ENCODE data around the gene TMEM17.

TMEM17 gene

GRCh38 chr2:62489162-62489561 is 16.8 kb downstream of the TMEM17 start:
- no peaks in the 10 kb centered on the region for H3K9me3 ChIP-seq (ENCODE audit: insufficient read depth, low read length, severe bottlenecking)
- no peaks in the 10 kb centered on the region for H3K79me2 ChIP-seq (ENCODE audit: insufficient read depth, low read length)
- H3K9ac ChIP-seq (ENCODE audit: low read depth, low read length) = no peak overlapping the region
- no peak overlapping the region for H3K4me2 ChIP-seq (ENCODE audit: insufficient read depth, low read length)
- H3K4me1 ChIP-seq (ENCODE audit: insufficient read depth, low read length) = no peaks in the 10 kb centered on the region
- H4K20me1 ChIP-seq (ENCODE audit: insufficient read depth, low read length) = no peaks in the 10 kb centered on the region
- no peak overlapping the region for H3K4me3 ChIP-seq (ENCODE audit: low read depth in 1 of 2, low read length in 2 of 2)
- ATAC-seq (ENCODE audit: insufficient read depth, low read depth) = no peak
- H3K36me3 ChIP-seq (ENCODE audit: insufficient read depth, low read length) = no peaks in the 10 kb centered on the region
- no peaks in the 10 kb centered on the region for H3K27me3 ChIP-seq (ENCODE audit: insufficient read depth, low read length, poor library complexity)
- no peak for TF ChIP-seq CTCF (IDR thresholded peaks at IDR 0.05; ENCODE audit: borderline replicate concordance, extremely low read depth, low read length, poor library complexity, severe bottlenecking)
- no peak for TF ChIP-seq EZH2 (IDR thresholded peaks at IDR 0.05; ENCODE audit: borderline replicate concordance, low read depth, low read length, severe bottlenecking)
- DNase-seq = no peak
- H2AFZ ChIP-seq (ENCODE audit: low read depth, low read length) = no peak overlapping the region
- no peak overlapping the region for H3K27ac ChIP-seq (ENCODE audit: low read length)

- Histone ChIP-seq H3K4me2 (ENCODE audit: insufficient read depth, low read length) (no peak overlapping the region), H3K9ac (ENCODE audit: low read depth, low read length) (no peak overlapping the region), H3K9me3 (ENCODE audit: insufficient read depth, low read length, severe bottlenecking) (no peaks in the 10 kb centered on the region), H2AFZ (ENCODE audit: low read depth, low read length) (no peak overlapping the region), H4K20me1 (ENCODE audit: insufficient read depth, low read length) (no peaks in the 10 kb centered on the region), H3K4me3 (ENCODE audit: low read depth in 1 of 2, low read length in 2 of 2) (no peak overlapping the region), H3K36me3 (ENCODE audit: insufficient read depth, low read length) (no peaks in the 10 kb centered on the region), H3K27ac (ENCODE audit: low read length) (no peak overlapping the region), H3K27me3 (ENCODE audit: insufficient read depth, low read length, poor library complexity) (no peaks in the 10 kb centered on the region), H3K79me2 (ENCODE audit: insufficient read depth, low read length) (no peaks in the 10 kb centered on the region), H3K4me1 (ENCODE audit: insufficient read depth, low read length) (no peaks in the 10 kb centered on the region)
- DNase-seq = no peak
- ATAC-seq (ENCODE audit: insufficient read depth, low read depth) = no peak
- TF ChIP-seq EZH2 (IDR thresholded peaks at IDR 0.05; ENCODE audit: borderline replicate concordance, low read depth, low read length, severe bottlenecking) (no peak), CTCF (IDR thresholded peaks at IDR 0.05; ENCODE audit: borderline replicate concordance, extremely low read depth, low read length, poor library complexity, severe bottlenecking) (no peak)
Observed at GRCh38 chr2:62486439-62486765, 19.6 kb downstream of the TMEM17 start.

GRCh38 chr2:62485761-62486438 is 20.1 kb downstream of the TMEM17 start:
- DNase-seq (no peak), ATAC-seq (ENCODE audit: insufficient read depth, low read depth) (no peak)
- Histone ChIP-seq H3K27ac (ENCODE audit: low read length) (no peak overlapping the region), H4K20me1 (ENCODE audit: insufficient read depth, low read length) (no peaks in the 10 kb centered on the region), H3K79me2 (ENCODE audit: insufficient read depth, low read length) (no peaks in the 10 kb centered on the region), H3K9ac (ENCODE audit: low read depth, low read length) (no peak overlapping the region), H3K36me3 (ENCODE audit: insufficient read depth, low read length) (no peaks in the 10 kb centered on the region), H3K9me3 (ENCODE audit: insufficient read depth, low read length, severe bottlenecking) (no peaks in the 10 kb centered on the region), H2AFZ (ENCODE audit: low read depth, low read length) (no peak overlapping the region), H3K4me1 (ENCODE audit: insufficient read depth, low read length) (no peaks in the 10 kb centered on the region), H3K4me3 (ENCODE audit: low read depth in 1 of 2, low read length in 2 of 2) (no peak overlapping the region), H3K27me3 (ENCODE audit: insufficient read depth, low read length, poor library complexity) (no peaks in the 10 kb centered on the region), H3K4me2 (ENCODE audit: insufficient read depth, low read length) (no peak overlapping the region)
- TF ChIP-seq CTCF (IDR thresholded peaks at IDR 0.05; ENCODE audit: borderline replicate concordance, extremely low read depth, low read length, poor library complexity, severe bottlenecking) = no peak
- TF ChIP-seq EZH2 (IDR thresholded peaks at IDR 0.05; ENCODE audit: borderline replicate concordance, low read depth, low read length, severe bottlenecking) = no peak
